ENCODE data around the gene JPH3. TPM values are rescaled to one million over a fixed set of nuclear protein-coding genes. Genes with fewer than 3 reads are reported as not detected.
"Not testable (repeated sequence)": the region's sequence is repeated elsewhere in the genome, so short reads cannot be mapped to it uniquely, and the experiment has no call there.

Gene JPH3
- total RNA-seq, 1 donor from 2014 or later: not detected

DNA sequence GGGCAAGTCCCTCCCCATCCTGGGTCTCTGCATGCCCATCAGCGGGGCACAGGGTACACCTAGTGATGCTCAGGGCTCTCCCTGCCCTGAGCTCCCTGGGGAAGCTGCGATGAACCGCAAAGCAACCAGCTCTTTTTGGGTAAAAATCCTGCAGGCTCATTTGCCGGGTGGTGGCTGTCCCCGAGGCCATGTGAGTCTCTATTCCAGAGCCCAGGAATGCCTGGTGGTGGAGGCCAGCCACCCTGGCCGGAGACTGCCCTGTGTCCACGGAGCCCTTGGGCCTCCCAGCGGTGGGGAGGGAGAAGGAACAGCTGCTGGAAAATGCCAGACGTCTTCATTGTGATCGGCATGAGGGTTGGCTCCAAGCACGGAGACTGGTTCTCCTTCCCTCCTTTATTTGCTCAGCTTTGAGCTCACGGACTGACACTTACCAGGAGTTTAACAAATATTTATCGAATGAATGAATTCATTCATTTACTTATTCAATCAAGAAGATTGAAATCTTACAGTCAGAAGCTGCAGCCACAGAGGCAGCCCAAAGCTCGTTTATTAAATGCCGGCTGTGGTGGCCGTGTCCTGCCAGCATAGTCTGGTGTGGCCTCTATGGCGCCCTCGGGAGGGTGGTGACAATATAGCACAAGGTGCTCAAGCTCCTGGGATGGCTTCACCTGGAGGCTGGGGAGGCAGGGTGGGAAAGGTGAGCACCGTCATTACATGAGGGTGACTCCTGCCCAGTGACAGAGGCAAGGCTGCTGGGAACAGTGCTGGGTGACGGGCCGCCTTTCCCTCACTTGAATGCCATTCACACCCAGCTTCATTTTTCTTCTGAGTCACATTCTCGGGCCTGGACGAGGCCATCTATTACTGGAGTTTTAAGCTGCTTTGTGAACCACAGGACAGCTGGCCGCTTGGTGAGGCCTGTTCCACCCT is 31.1 kb upstream of the JPH3 start:
- Histone ChIP-seq H3K27me3 (ENCODE audit: control insufficient read depth, insufficient read depth, low read length) (peaks cover 3% of the 10 kb centered on the region), H3K4me3 (ENCODE audit: low read depth, low read length) (no peak overlapping the region), H3K36me3 (ENCODE audit: control insufficient read depth, insufficient read depth, low read length) (no peaks in the 10 kb centered on the region)
- FAIRE-seq (no peak), DNase-seq (ENCODE audit: low read depth) (peak; percentile 22)
- TF ChIP-seq, protein P1, sequence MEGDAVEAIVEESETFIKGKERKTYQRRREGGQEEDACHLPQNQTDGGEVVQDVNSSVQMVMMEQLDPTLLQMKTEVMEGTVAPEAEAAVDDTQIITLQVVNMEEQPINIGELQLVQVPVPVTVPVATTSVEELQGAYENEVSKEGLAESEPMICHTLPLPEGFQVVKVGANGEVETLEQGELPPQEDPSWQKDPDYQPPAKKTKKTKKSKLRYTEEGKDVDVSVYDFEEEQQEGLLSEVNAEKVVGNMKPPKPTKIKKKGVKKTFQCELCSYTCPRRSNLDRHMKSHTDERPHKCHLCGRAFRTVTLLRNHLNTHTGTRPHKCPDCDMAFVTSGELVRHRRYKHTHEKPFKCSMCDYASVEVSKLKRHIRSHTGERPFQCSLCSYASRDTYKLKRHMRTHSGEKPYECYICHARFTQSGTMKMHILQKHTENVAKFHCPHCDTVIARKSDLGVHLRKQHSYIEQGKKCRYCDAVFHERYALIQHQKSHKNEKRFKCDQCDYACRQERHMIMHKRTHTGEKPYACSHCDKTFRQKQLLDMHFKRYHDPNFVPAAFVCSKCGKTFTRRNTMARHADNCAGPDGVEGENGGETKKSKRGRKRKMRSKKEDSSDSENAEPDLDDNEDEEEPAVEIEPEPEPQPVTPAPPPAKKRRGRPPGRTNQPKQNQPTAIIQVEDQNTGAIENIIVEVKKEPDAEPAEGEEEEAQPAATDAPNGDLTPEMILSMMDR (IDR thresholded peaks at IDR 0.05; ENCODE audit: insufficient read depth, low read length, severe bottlenecking): peak; percentile 36

DNA sequence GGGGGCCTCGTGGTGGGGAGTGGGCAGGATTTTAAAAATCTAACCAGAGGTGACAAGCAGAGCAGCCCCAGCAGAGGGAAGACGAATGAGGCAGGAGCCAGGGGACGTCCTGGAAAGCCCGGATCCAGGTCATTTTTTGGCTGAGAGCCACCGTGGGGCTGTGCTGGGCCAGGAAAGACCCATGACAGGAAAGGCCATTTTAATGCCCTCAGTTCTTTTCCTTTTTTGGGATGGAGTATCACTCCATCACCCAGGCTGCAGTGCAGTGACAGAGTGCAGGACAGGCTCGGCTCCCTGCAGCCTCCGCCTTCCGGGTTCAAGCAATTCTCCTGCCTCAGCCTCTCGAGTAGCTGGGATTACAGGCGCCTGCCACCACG is 30.5 kb upstream of the JPH3 start:
- Histone ChIP-seq H3K4me3 (ENCODE audit: low read depth, low read length) (no peak overlapping the region), H3K36me3 (ENCODE audit: control insufficient read depth, insufficient read depth, low read length) (no peaks in the 10 kb centered on the region), H3K27me3 (ENCODE audit: control insufficient read depth, insufficient read depth, low read length) (peaks cover 3% of the 10 kb centered on the region)
- no peak for FAIRE-seq
- DNase-seq (ENCODE audit: low read depth): no peak
- TF ChIP-seq, protein P1 (IDR thresholded peaks at IDR 0.05; ENCODE audit: insufficient read depth, low read length, severe bottlenecking): no peak

DNA sequence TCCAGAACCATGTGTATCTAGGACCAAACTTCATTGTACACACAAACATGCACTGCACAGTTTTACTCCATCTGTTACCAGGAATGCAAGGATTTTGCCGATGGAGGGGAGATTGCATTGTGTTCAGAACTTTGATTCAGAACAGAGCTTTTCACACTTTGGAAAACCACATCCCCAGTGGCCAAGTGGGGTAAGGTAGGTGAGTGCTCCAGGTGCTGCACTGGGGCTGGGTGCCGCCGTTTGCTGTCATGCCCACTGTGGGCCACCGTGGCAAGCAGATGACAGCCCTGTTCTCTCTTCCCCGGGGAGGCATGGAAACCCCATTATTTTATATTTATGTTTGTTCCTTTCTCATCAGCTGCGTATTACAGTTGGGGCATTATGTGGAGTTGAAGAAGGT is 29.3 kb upstream of the JPH3 start:
- Histone ChIP-seq H3K36me3 (ENCODE audit: control insufficient read depth, insufficient read depth, low read length) (no peaks in the 10 kb centered on the region), H3K27me3 (ENCODE audit: control insufficient read depth, insufficient read depth, low read length) (peaks cover 3% of the 10 kb centered on the region), H3K4me3 (ENCODE audit: low read depth, low read length) (no peak overlapping the region)
- no peak for FAIRE-seq
- TF ChIP-seq, protein P1 (IDR thresholded peaks at IDR 0.05; ENCODE audit: insufficient read depth, low read length, severe bottlenecking): no peak
- no peak for DNase-seq (ENCODE audit: low read depth)

DNA sequence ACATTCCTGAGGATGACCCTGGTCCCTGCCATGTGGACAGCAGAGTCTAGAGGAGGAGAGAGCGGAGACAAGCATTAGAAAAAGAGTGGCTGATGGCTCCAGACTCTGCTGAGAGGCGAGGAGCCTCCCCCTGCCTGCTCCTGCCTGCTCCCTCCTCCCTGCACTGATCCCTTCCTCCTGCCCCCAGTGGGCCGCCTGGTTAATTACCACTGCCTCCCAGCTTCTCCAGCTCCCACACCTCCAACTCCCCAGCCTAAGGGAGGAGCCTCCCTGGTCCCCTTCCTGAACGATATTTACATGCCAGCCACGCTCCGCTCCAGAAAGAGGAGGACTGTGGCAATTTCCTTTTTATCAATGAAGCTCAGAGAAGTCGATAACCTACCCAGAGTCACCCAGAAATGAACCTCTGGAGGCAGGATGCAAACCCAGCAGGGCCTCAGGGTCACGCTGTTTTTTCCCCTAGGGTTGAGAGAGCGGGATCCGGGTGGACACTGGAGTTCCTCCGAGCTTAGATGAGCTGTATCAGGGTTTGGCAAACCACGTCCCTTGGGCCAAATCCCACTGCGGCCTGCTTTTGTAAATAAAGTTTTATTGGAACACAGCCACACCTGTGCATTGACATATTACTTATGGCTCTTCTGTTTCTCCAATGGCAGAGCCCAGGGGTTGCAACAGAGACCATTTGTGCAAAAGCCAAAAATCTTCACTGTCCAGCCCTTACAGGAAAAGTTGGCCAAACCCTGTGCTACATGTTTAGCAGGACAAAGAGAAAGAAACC is 27.1 kb upstream of the JPH3 start:
- peaks cover 3% of the 10 kb centered on the region for H3K27me3 ChIP-seq (ENCODE audit: control insufficient read depth, insufficient read depth, low read length)
- DNase-seq (ENCODE audit: low read depth) (no peak), FAIRE-seq (no peak)
- no peak overlapping the region for H3K4me3 ChIP-seq (ENCODE audit: low read depth, low read length)
- no peaks in the 10 kb centered on the region for H3K36me3 ChIP-seq (ENCODE audit: control insufficient read depth, insufficient read depth, low read length)
- TF ChIP-seq, protein P1 (IDR thresholded peaks at IDR 0.05; ENCODE audit: insufficient read depth, low read length, severe bottlenecking): no peak

DNA sequence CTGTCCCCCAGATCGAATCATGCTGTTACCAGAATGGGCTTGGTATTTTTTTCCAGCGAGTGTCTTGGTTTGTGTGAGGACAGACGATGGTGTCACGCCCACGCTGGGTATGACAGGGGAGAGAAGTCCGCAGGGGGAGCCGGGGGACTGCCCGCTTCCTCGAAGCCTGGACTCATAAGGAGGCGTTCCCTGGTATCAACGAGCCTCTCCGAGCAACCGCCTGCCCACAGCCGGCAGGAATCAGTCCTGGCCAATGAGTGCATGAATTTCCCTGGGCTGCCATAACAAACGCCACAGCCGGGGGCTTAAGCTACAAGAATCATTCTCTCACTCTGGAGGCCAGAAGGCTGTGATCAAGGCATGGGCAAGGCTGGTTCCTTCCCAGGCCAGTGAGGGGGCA is 26.1 kb upstream of the JPH3 start:
- H3K4me3 ChIP-seq (ENCODE audit: low read depth, low read length): no peak overlapping the region
- no peak for DNase-seq (ENCODE audit: low read depth)
- TF ChIP-seq, protein P1 (IDR thresholded peaks at IDR 0.05; ENCODE audit: insufficient read depth, low read length, severe bottlenecking): no peak
- H3K27me3 ChIP-seq (ENCODE audit: control insufficient read depth, insufficient read depth, low read length): no peaks in the 10 kb centered on the region
- H3K36me3 ChIP-seq (ENCODE audit: control insufficient read depth, insufficient read depth, low read length): no peaks in the 10 kb centered on the region
- FAIRE-seq: no peak

DNA sequence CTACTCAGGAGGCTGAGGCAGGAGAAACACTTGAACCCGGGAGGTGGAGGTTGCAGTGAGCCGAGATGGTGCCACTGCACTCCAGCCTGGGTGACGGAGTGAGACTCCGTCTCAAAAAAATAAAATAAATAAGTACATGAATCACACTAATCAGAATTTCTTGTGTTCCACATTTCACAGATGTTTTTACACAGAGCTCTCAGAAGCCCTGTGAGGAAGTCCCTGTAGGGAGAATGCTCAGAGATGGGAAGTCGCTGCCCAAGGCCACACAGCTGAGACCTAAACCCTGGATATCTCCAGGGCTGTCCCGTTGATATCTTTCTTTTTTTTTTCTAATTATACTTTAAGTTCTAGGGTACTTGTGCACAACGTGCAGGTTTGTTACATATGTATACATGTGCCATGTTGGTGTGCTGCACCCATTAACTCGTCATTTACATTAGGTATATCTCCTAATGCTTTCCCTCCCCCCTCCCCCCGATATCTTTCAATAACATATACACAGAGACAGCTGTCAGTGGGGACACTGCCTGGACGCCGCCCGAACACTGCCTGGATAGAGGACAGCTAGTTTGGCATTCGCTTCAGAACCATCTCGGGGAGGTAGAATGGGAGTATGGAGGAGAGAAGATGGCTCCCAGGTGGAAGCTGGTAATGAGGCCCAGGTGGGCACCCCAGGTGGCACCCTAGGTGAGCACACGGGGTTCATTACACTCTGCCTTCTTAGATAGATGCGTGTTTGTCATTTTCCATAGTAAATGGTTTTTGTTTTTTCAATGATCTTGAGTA is 24.0 kb upstream of the JPH3 start:
- not testable (repeated sequence) for DNase-seq (ENCODE audit: low read depth); FAIRE-seq; H3K4me3 ChIP-seq (ENCODE audit: low read depth, low read length); H3K27me3 ChIP-seq (ENCODE audit: control insufficient read depth, insufficient read depth, low read length); H3K36me3 ChIP-seq (ENCODE audit: control insufficient read depth, insufficient read depth, low read length)

Data from bronchial epithelial cell (primary cell).